H1 (cell line): ENCODE results near the gene CCDC88C. TPM values are rescaled to one million over a fixed set of nuclear protein-coding genes. Genes with fewer than 3 reads are reported as not detected.
A peak's percentile ranks its signal among the peaks of the same experiment; 100 is the strongest.

Source experiments
- CTCF ChIA-PET: fragments of 300-600 bp; sonication (Branson Sonifier 250); formaldehyde crosslinking; loops from one replicate; lab custom pipeline; 2021; ENCODE audit not compliant: partially characterized antibody; lab: Charles Lee
- POLR2A ChIA-PET: fragments of 300-600 bp; sonication (Branson Sonifier 250); formaldehyde crosslinking; loops from one replicate; lab custom pipeline; 2021; ENCODE audit warnings: inconsistent platforms; ENCODE audit not compliant: partially characterized antibody; lab: Charles Lee
- DNase-seq, 2 experiments: peaks; one replicate each; pipeline versions ENCODE4 v3.0.0 to v3.0.0-alpha.2; 2010 to 2022; ENCODE audit warnings: low spot score in 2 of 2, low read depth in 1 of 2, mixed read lengths in 1 of 2
- FAIRE-seq: peaks from 2 replicates; lab custom pipeline; 2011; peaks lifted over from hg19 to GRCh38; lab: Jason Lieb, UNC
- H2AFZ ChIP-seq: 2 replicates; pipeline ENCODE4 v1.8.1; 2012; ENCODE audit warnings: low read length, inconsistent platforms
- H2AK5ac ChIP-seq: 2 replicates; pipeline ENCODE4 v1.6.1; 2013; ENCODE audit warnings: low read depth, low read length
- H2BK120ac ChIP-seq: replicated peaks from 2 replicates; pipeline ENCODE3; 2013; ENCODE audit warnings: low read depth, low read length, inconsistent platforms
- H2BK12ac ChIP-seq: 2 replicates; pipeline ENCODE4 v1.6.1; 2013; ENCODE audit warnings: low read depth, low read length
- H2BK15ac ChIP-seq: 2 replicates; pipeline ENCODE4 v1.6.1; 2013; ENCODE audit warnings: low read length
- H2BK20ac ChIP-seq: 2 replicates; pipeline ENCODE4 v1.6.1; 2013; ENCODE audit warnings: low read length
- H2BK5ac ChIP-seq: 2 replicates; pipeline ENCODE4 v1.6.1; 2013; ENCODE audit warnings: low read depth, low read length
- H3K14ac ChIP-seq: 2 replicates; pipeline ENCODE4 v1.6.1; 2013; ENCODE audit warnings: inconsistent platforms; ENCODE audit not compliant: insufficient read length
- H3K18ac ChIP-seq: 2 replicates; pipeline ENCODE4 v1.6.1; 2013; ENCODE audit warnings: low read length; ENCODE audit errors: extremely low read depth
- H3K23ac ChIP-seq: 2 replicates; pipeline ENCODE4 v1.6.1; 2013; ENCODE audit warnings: inconsistent platforms; ENCODE audit not compliant: insufficient read length
- H3K23me2 ChIP-seq: 2 replicates; pipeline ENCODE4 v1.6.1; 2013; ENCODE audit warnings: low read depth, low read length
- H3K27ac ChIP-seq: 2 replicates; pipeline ENCODE4 v1.6.1; 2011; ENCODE audit warnings: low read depth, low read length, inconsistent platforms
- H3K27me3 ChIP-seq, 4 experiments: replicated peaks in 1 of 4; 1 replicate in 1 of 4; 2 replicates in 3 of 4; pipeline versions ENCODE4 v1.6.1 to v1.8.1; 2011 to 2013; ENCODE audit warnings: low read length in 3 of 4, mild to moderate bottlenecking in 3 of 4, inconsistent platforms in 2 of 4, mixed read lengths in 2 of 4, moderate library complexity in 1 of 4; ENCODE audit not compliant: control insufficient read depth in 3 of 4, insufficient read depth in 3 of 4; ENCODE audit errors: extremely low read depth in 1 of 4
- H3K36me3 ChIP-seq, 4 experiments: 2 replicates each; pipeline versions ENCODE4 v1.6.1 to v1.8.1; 2011 to 2013; ENCODE audit warnings: mild to moderate bottlenecking in 4 of 4, low read length in 3 of 4, moderate library complexity in 2 of 4, control low read depth in 1 of 4, inconsistent platforms in 1 of 4; ENCODE audit not compliant: insufficient read depth in 4 of 4, control insufficient read depth in 2 of 4
- H3K4ac ChIP-seq: replicated peaks from 2 replicates; pipeline ENCODE3; 2013; ENCODE audit warnings: low read length, low read depth, mixed read lengths, inconsistent platforms; ENCODE audit not compliant: insufficient read length
- H3K4me1 ChIP-seq, 4 experiments: replicated peaks in 1 of 4; 1 replicate in 1 of 4; 2 replicates in 3 of 4; pipeline versions ENCODE4 v1.6.1 to v1.8.1; 2011 to 2013; ENCODE audit warnings: low read length in 3 of 4, inconsistent platforms in 2 of 4, mixed read lengths in 1 of 4; ENCODE audit not compliant: insufficient read depth in 4 of 4, control insufficient read depth in 3 of 4
- H3K4me2 ChIP-seq, 2 experiments: 2 replicates each; pipeline versions ENCODE4 v1.6.1 to v1.8.1; 2011 to 2013; ENCODE audit warnings: low read depth in 2 of 2, low read length in 2 of 2, control low read depth in 1 of 2, inconsistent platforms in 1 of 2, mild to moderate bottlenecking in 1 of 2; ENCODE audit not compliant: insufficient read depth in 1 of 2
- H3K4me3 ChIP-seq, 4 experiments: fragments of 200-600, 300-600 bp in 1 of 4; sonication (generic), shearing (Covaris generic), sonication (Bioruptor Twin) in 1 of 4; 2 replicates each; pipeline versions ENCODE4 v1.5.1 to v1.8.1; 2011 to 2016; ENCODE audit warnings: low read length in 4 of 4, low read depth in 3 of 4, control low read depth in 2 of 4, inconsistent platforms in 2 of 4, mild to moderate bottlenecking in 2 of 4, mixed read lengths in 1 of 4, moderate library complexity in 1 of 4; ENCODE audit not compliant: insufficient read depth in 2 of 4; ENCODE audit errors: extremely low read depth in 1 of 4
- H3K56ac ChIP-seq: replicated peaks from 2 replicates; pipeline ENCODE3; 2013; ENCODE audit warnings: low read depth, mild to moderate bottlenecking, mixed read lengths, low read length, inconsistent platforms; ENCODE audit not compliant: insufficient read length
- H3K79me1 ChIP-seq: 2 replicates; pipeline ENCODE4 v1.6.1; 2013; ENCODE audit warnings: low read depth, low read length, control low read depth
- H3K79me2 ChIP-seq, 2 experiments: 2 replicates each; pipeline versions ENCODE4 v1.6.1 to v1.8.1; 2012 to 2013; ENCODE audit warnings: low read length in 2 of 2, mild to moderate bottlenecking in 2 of 2, inconsistent platforms in 1 of 2; ENCODE audit not compliant: insufficient read depth in 2 of 2, control insufficient read depth in 1 of 2
- H3K9ac ChIP-seq, 4 experiments: replicated peaks in 1 of 4; 1 replicate in 1 of 4; 2 replicates in 3 of 4; pipeline versions ENCODE4 v1.6.1 to v1.8.1; 2011 to 2013; ENCODE audit warnings: low read depth in 3 of 4, low read length in 3 of 4, control low read depth in 2 of 4, mild to moderate bottlenecking in 2 of 4, moderate library complexity in 2 of 4, inconsistent platforms in 1 of 4; ENCODE audit errors: extremely low read depth in 1 of 4
- H3K9me3 ChIP-seq, 2 experiments: 2 replicates each; pipeline versions ENCODE4 v1.6.1 to v1.8.1; 2012 to 2013; ENCODE audit warnings: mild to moderate bottlenecking in 2 of 2, moderate library complexity in 2 of 2, control low read depth in 1 of 2, inconsistent platforms in 1 of 2, low read depth in 1 of 2, low read length in 1 of 2, mixed read lengths in 1 of 2; ENCODE audit not compliant: insufficient read depth in 2 of 2
- H4K20me1 ChIP-seq, 2 experiments: replicated peaks in 1 of 2; 2 replicates each; pipeline versions ENCODE3 to v1.8.1; 2011 to 2013; ENCODE audit warnings: inconsistent platforms in 2 of 2, low read length in 2 of 2, mild to moderate bottlenecking in 1 of 2; ENCODE audit not compliant: insufficient read depth in 2 of 2, control insufficient read depth in 1 of 2
- H4K5ac ChIP-seq: 2 replicates; pipeline ENCODE4 v1.6.1; 2013; ENCODE audit warnings: low read length, low read depth, mixed read lengths, inconsistent platforms; ENCODE audit not compliant: insufficient read length
- H4K8ac ChIP-seq: 2 replicates; pipeline ENCODE4 v1.8.0; 2013; ENCODE audit warnings: mild to moderate bottlenecking, moderate library complexity, low read length, inconsistent platforms; ENCODE audit not compliant: insufficient read depth; ENCODE audit errors: extremely low read depth
- H4K91ac ChIP-seq: replicated peaks from 2 replicates; pipeline ENCODE3; 2013; ENCODE audit warnings: low read length, mixed read lengths, inconsistent platforms; ENCODE audit not compliant: insufficient read length
- BRCA1 ChIP-seq: IDR thresholded peaks from 2 replicates; pipeline ENCODE4 v1.6.1; 2012; ENCODE audit warnings: low read depth, low read length, improper control_type of control experiment
- CBX5 ChIP-seq: fragments of 300-800, 300-1000 bp; sonication (generic); IDR thresholded peaks from 2 replicates; pipeline ENCODE4 v1.7.1; 2016; ENCODE audit warnings: antibody characterized with exemption, low read length, low read depth
- CHD2 ChIP-seq: IDR thresholded peaks from 2 replicates; pipeline ENCODE4 v1.6.1; 2012; ENCODE audit warnings: low read length, improper control_type of control experiment
- HDAC6 ChIP-seq: IDR thresholded peaks from one replicate; pipeline ENCODE4 v1.7.1; 2012; ENCODE audit warnings: low read depth, mild to moderate bottlenecking, inconsistent platforms, low read length, moderate library complexity
- KDM1A ChIP-seq: fragments of 200-600, 300-600 bp; sonication (generic); IDR thresholded peaks from 2 replicates; pipeline ENCODE4 v1.7.1; 2016; ENCODE audit warnings: mild to moderate bottlenecking, low read length, borderline replicate concordance
- KDM5A ChIP-seq: fragments of 200-600 bp; IDR thresholded peaks from 2 replicates; pipeline ENCODE4 v1.7.1; 2012; ENCODE audit warnings: mild to moderate bottlenecking, low read length, inconsistent platforms, mixed read lengths
- PHF8 ChIP-seq: fragments of 200-600 bp; sonication (generic); conservative IDR thresholded peaks from 2 replicates; pipeline ENCODE4 v1.7.1; 2012; ENCODE audit warnings: low read depth, mild to moderate bottlenecking, inconsistent platforms, low read length, moderate library complexity
- POU5F1 ChIP-seq: IDR thresholded peaks from 2 replicates; pipeline ENCODE4 v1.6.1; 2011; ENCODE audit warnings: low read depth, mild to moderate bottlenecking, low read length, moderate library complexity
- RAD21 ChIP-seq, 2 experiments: IDR thresholded peaks in 1 of 2; conservative IDR thresholded peaks in 1 of 2; 2 replicates each; pipeline ENCODE4 v1.6.1; 2011; ENCODE audit warnings: low read depth in 2 of 2, low read length in 2 of 2, improper control_type of control experiment in 1 of 2, inconsistent platforms in 1 of 2, mild to moderate bottlenecking in 1 of 2, moderate library complexity in 1 of 2
- SIN3A ChIP-seq, 2 experiments: IDR thresholded peaks in 1 of 2; conservative IDR thresholded peaks in 1 of 2; 2 replicates each; pipeline ENCODE4 v1.6.1; 2011 to 2012; ENCODE audit warnings: low read length in 2 of 2, improper control_type of control experiment in 1 of 2, low read depth in 1 of 2, mild to moderate bottlenecking in 1 of 2
- TCF12 ChIP-seq: IDR thresholded peaks from 2 replicates; pipeline ENCODE4 v1.6.1; 2011; ENCODE audit warnings: low read depth, mild to moderate bottlenecking, low read length
- YY1 ChIP-seq: IDR thresholded peaks from 2 replicates; pipeline ENCODE4 v1.6.1; 2011; ENCODE audit warnings: low read depth, mild to moderate bottlenecking, low read length
- ZNF274 ChIP-seq: IDR thresholded peaks from 2 replicates; pipeline ENCODE4 v1.7.0; 2012; ENCODE audit warnings: low read length, borderline replicate concordance; ENCODE audit errors: extremely low read depth
- WGBS, 2 experiments: shearing (Covaris generic) in 1 of 2; methylation state at CpG; one replicate each; pipeline versions ENCODE4 v1.1.6 to v1.1.7; 2013 to 2015; ENCODE audit warnings: low lambda C conversion rate in 2 of 2, mixed read lengths in 2 of 2, inconsistent platforms in 1 of 2, low coverage in 1 of 2, missing lambda C conversion rate in 1 of 2; ENCODE audit not compliant: insufficient replicate concordance in 2 of 2, insufficient coverage in 1 of 2, insufficient read length in 1 of 2; ENCODE audit errors: extremely low coverage in 1 of 2, missing lambda C conversion rate in 1 of 2; 5-methylcytosine and 5-hydroxymethylcytosine counted together
- polyA plus RNA-seq, 7 experiments: library from polyadenylated mRNA; depleted of rRNA in 3 of 7; stranded (reverse) in 5 of 7; unstranded in 2 of 7; fragments of >200 nt in 5 of 7; fragments of 200-250 nt in 2 of 7; gene quantifications; 1 replicate in 5 of 7; 2 replicates in 1 of 7; 4 replicates in 1 of 7; pipeline versions ENCODE4 v1.2.1 to v1.2.3, GENCODE V29; 2011 to 2013; ENCODE audit warnings: missing spikeins in 2 of 7, mixed read lengths in 2 of 7
- total RNA-seq: library from RNA; stranded (reverse); fragmentation: NEBNext Ultra II Directional; extraction: Animal tissue kit (Norgen Biotek cat#: 25700); gene quantifications from 2 replicates; pipeline ENCODE4 v1.2.1, GENCODE V29; 2021

Gene CCDC88C
- total and polyA plus RNA-seq, 2 of the 8 experiments (the other 6 are each of a cell fraction or from before 2014, with no cell fraction given) = 10.3 to 57.7 TPM

- H3K23ac ChIP-seq = no peak overlapping the region
- no peak overlapping the region for H3K4ac ChIP-seq
- CTCF ChIA-PET = interaction anchor here (1.6 to 8.2 kb wide), 2 partner anchors 15 to 108 kb away, joined by 5 to 51 read pairs; no protein-coding TSS in a partner anchor
- no peak overlapping the region for H3K4me3 ChIP-seq
- H3K18ac ChIP-seq = no peak overlapping the region
- no peak overlapping the region for H3K56ac ChIP-seq
- no peak overlapping the region for H2BK12ac ChIP-seq
- H3K79me2 ChIP-seq = no peaks in the 10 kb centered on the region
- peaks cover 6 to 16% (median 10%) of the 10 kb centered on the region in 4 experiments; a peak in 6 of 7 replicates for H3K4me1 ChIP-seq
- H2AK5ac ChIP-seq = no peak overlapping the region
- peaks cover 0 to 5% of the 10 kb centered on the region in 2 experiments for H4K20me1 ChIP-seq
- no peak overlapping the region for H2AFZ ChIP-seq
- peaks cover 33 to 64% (median 53%) of the 10 kb centered on the region in 4 experiments for H3K36me3 ChIP-seq
- no peaks in the 10 kb centered on the region for H3K79me1 ChIP-seq
- H4K8ac ChIP-seq = no peak overlapping the region
- 93% methylated on average over 16 of the region's 16 CpGs; no CpG with 5 or more reads in 1 of the 2 experiments for WGBS, 2 experiments
- FAIRE-seq = no peak
- DNase-seq = no peak
- no peak overlapping the region for H3K9ac ChIP-seq
- no peak overlapping the region for H3K27ac ChIP-seq
- H3K23me2 ChIP-seq = peaks cover 1% of the 10 kb centered on the region; the same call in 1 of the 2 replicates
- no peak overlapping the region for H4K5ac ChIP-seq
- H3K9me3 ChIP-seq = peaks cover 17 to 25% of the 10 kb centered on the region in 2 experiments
- POLR2A ChIA-PET = no interaction called here
- H3K4me2 ChIP-seq = no peak overlapping the region
- no peak overlapping the region for H2BK15ac ChIP-seq
- no peak overlapping the region for H3K14ac ChIP-seq
- no peak overlapping the region for H4K91ac ChIP-seq
- H2BK5ac ChIP-seq = 0 out of 2 replicates have a peak overlapping the region, but pooled peaks have one; percentile 35
- no peak overlapping the region for H2BK20ac ChIP-seq
- no peaks in the 10 kb centered on the region for H3K27me3 ChIP-seq
- H2BK120ac ChIP-seq = no peak overlapping the region
- TF ChIP-seq YY1 (no peak), TCF12 (no peak), BRCA1 (no peak), CBX5 (no peak), PHF8 (no peak), ZNF274 (no peak), KDM5A (no peak), CHD2 (no peak), HDAC6 (no peak), RAD21 (IDR thresholded peaks at IDR 0.05 in 1 of 2, conservative IDR thresholded peaks at IDR 0.05 in 1 of 2; ENCODE audit: low read depth in 2 of 2, low read length in 2 of 2) (no peak), KDM1A (no peak), SIN3A (conservative IDR thresholded peaks at IDR 0.05 in 1 of 2, IDR thresholded peaks at IDR 0.05 in 1 of 2; ENCODE audit: low read depth in 1 of 2, low read length in 2 of 2) (no peak), POU5F1 (no peak)
Measured at GRCh38 chr14:91310606-91311283, 106.9 kb downstream of the CCDC88C start.
